KMS-11 (cell line): Measurements from ENCODE around the gene SLC11A2.

ENCODE experiments used
- H2AFZ ChIP-seq: fragments of 200-600 bp; sonication (generic); 2 replicates; pipeline ENCODE4 v1.6.1; 2016; ENCODE audit warnings: antibody characterized with exemption, mixed run types, low read depth
- H3K27ac ChIP-seq: fragments of 200-600 bp; sonication (generic); 2 replicates; pipeline ENCODE4 v1.6.1; 2016; ENCODE audit warnings: mild to moderate bottlenecking, mixed run types
- H3K27me3 ChIP-seq: fragments of 200-600 bp; sonication (generic); 2 replicates; pipeline ENCODE4 v1.6.1; 2017; ENCODE audit warnings: mild to moderate bottlenecking, low read depth, mixed run types, moderate library complexity; ENCODE audit not compliant: insufficient read depth
- H3K36me3 ChIP-seq: fragments of 200-600 bp; sonication (generic); 2 replicates; pipeline ENCODE4 v1.6.1; 2017; ENCODE audit warnings: mild to moderate bottlenecking, mixed run types; ENCODE audit not compliant: insufficient read depth
- H3K4me1 ChIP-seq: fragments of 200-600 bp; sonication (generic); 2 replicates; pipeline ENCODE4 v1.6.1; 2016; ENCODE audit warnings: mild to moderate bottlenecking, low read depth, mixed run types; ENCODE audit not compliant: poor library complexity, severe bottlenecking
- H3K4me2 ChIP-seq: fragments of 200-600 bp; sonication (generic); 2 replicates; pipeline ENCODE4 v1.7.0; 2016; ENCODE audit warnings: mild to moderate bottlenecking, mixed run types
- H3K4me3 ChIP-seq: fragments of 200-600 bp; sonication (generic); IDR thresholded peaks from 2 replicates; pipeline ENCODE4 v1.6.1; 2017; ENCODE audit warnings: low read depth, low read length, mixed read lengths; ENCODE audit not compliant: insufficient read depth
- H3K79me2 ChIP-seq: fragments of 200-600 bp; sonication (generic); 2 replicates; pipeline ENCODE4 v1.6.1; 2016; ENCODE audit warnings: low read depth, mixed run types; ENCODE audit not compliant: insufficient read depth
- H3K9ac ChIP-seq: fragments of 200-600 bp; sonication (generic); 2 replicates; pipeline ENCODE4 v1.6.1; 2016; ENCODE audit warnings: mild to moderate bottlenecking, mixed run types
- H4K20me1 ChIP-seq: fragments of 200-600 bp; sonication (generic); 2 replicates; pipeline ENCODE4 v1.6.1; 2016; ENCODE audit warnings: mild to moderate bottlenecking, mixed run types; ENCODE audit not compliant: insufficient read depth
- TF ChIP-seq, protein P1 (sequence below): fragments of 200-600 bp; sonication (generic); conservative IDR thresholded peaks from 2 replicates; pipeline ENCODE4 v1.6.1; 2017; ENCODE audit warnings: low read depth, mild to moderate bottlenecking, antibody characterized with exemption, low read length, moderate library complexity, mixed read lengths

SLC11A2 gene

DNA sequence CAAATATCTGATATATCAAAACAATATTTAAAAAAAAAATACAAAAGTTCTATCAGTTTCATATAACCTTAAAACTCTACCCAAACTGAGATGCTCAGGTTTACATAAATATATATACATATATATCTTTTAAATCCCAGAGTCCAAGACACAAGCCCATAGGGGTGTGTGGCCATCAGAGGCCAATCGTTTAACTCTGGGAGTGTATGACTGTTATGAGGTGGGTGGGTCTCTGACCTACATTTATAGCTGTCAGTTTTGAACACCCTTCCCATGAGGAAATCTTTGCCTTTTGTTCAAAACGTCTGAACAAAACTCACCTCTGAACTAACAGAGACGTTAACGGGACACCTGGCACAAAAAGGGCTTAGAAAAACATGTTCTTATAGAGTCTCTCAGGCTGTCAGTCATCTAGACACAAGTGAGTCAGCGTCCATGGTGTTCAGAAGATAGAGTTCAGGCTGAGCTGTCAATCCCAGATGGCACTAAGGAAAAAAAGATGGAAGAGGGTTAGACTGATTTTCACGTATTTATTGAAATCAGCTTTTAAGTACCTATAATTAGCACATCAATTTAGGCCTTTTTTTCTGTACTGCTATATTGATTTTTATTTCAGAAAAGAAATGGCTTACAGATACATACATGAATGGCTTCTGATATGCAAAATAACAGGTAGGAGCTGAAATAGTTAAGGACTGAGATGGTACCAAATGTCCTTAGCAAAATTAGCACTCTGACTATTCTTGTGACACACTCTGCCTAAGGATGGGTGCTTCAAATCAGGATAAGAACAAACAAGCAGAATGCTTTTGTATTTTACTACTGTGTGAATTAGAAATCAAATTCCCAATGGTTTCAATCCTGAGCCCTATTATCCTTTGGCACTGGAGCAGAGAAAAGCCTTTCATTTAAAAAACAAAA, 44.6 kb downstream of the SLC11A2 start:
- H3K36me3 ChIP-seq = no peaks in the 10 kb centered on the region
- no peak overlapping the region; the same call in 1 of the 2 replicates for H3K4me2 ChIP-seq
- H3K4me3 ChIP-seq = no peak overlapping the region
- no peaks in the 10 kb centered on the region for H3K79me2 ChIP-seq
- H3K9ac ChIP-seq = no peak overlapping the region
- H3K27ac ChIP-seq = no peak overlapping the region
- peaks cover 45% of the 10 kb centered on the region for H3K4me1 ChIP-seq
- no peaks in the 10 kb centered on the region for H4K20me1 ChIP-seq
- no peak overlapping the region for H2AFZ ChIP-seq
- no peaks in the 10 kb centered on the region for H3K27me3 ChIP-seq
- TF ChIP-seq, protein P1, sequence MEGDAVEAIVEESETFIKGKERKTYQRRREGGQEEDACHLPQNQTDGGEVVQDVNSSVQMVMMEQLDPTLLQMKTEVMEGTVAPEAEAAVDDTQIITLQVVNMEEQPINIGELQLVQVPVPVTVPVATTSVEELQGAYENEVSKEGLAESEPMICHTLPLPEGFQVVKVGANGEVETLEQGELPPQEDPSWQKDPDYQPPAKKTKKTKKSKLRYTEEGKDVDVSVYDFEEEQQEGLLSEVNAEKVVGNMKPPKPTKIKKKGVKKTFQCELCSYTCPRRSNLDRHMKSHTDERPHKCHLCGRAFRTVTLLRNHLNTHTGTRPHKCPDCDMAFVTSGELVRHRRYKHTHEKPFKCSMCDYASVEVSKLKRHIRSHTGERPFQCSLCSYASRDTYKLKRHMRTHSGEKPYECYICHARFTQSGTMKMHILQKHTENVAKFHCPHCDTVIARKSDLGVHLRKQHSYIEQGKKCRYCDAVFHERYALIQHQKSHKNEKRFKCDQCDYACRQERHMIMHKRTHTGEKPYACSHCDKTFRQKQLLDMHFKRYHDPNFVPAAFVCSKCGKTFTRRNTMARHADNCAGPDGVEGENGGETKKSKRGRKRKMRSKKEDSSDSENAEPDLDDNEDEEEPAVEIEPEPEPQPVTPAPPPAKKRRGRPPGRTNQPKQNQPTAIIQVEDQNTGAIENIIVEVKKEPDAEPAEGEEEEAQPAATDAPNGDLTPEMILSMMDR = no peak

DNA sequence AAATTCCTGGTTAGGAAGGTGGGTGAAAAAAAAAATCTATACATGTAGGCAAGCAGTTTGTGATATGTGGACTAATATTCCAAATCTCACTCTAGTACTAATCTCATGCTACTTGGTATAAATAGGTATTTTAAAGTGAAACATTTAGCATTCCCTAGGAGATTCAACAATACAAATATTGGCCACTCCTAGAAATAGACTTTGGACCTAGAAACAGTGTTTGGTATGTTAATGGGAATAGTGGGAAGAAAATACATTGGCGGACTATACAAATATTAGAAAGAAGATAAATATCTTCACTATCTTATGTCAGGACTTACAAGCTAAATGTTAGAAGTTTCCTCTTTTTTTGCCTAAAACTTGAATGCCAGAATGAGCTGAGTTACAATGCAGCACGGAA, 45.6 kb downstream of the SLC11A2 start:
- Histone ChIP-seq H3K9ac (no peak overlapping the region), H3K27me3 (no peaks in the 10 kb centered on the region), H3K4me3 (no peak overlapping the region), H3K4me2 (peak overlapping the region; percentile 53), H3K36me3 (no peaks in the 10 kb centered on the region), H4K20me1 (no peaks in the 10 kb centered on the region), H2AFZ (no peak overlapping the region), H3K27ac (peak overlapping the region; percentile 61; the same call in 1 of the 2 replicates), H3K79me2 (no peaks in the 10 kb centered on the region), H3K4me1 (peaks cover 39% of the 10 kb centered on the region)
- TF ChIP-seq, protein P1 = no peak

DNA sequence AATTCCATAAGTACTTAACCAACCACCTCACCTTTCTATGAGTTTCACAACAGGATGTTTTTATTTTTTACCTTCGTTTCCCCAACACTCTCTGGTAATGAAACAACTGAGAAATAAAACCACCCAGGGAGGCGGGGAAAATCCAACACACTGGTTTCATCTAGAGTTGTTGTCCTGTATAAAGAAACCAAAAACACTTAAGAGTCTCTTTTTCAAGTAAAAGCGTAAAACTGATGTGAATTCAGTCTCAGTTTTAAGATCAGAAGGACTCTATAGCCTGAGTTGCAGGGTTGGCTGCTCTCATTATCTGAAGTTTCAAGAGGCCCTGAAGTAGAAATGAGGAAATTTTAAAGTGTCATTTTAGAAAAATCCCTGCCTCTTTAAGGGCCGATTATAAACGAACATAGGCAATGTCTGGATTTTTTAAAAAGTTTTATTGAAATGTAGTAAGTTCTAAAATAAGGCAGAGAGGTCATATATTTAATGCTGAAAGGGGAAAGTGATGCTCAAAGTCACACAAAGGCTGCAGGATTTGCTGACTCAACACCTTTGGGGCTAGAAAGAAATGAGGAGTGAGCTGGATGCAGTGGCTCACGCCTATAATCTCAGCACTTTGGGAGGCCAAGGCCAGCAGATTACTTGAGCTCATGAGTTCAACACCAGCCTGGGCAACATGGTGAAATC, 46.7 kb downstream of the SLC11A2 start:
- H3K4me3 ChIP-seq = no peak overlapping the region
- peak overlapping the region; percentile 53 for H3K4me2 ChIP-seq
- H3K27me3 ChIP-seq = no peaks in the 10 kb centered on the region
- H3K79me2 ChIP-seq = no peaks in the 10 kb centered on the region
- H4K20me1 ChIP-seq = no peaks in the 10 kb centered on the region
- H2AFZ ChIP-seq = peak overlapping the region; percentile 5; the same call in 1 of the 2 replicates
- peaks cover 38% of the 10 kb centered on the region for H3K4me1 ChIP-seq
- H3K27ac ChIP-seq = peak overlapping the region; percentile 61
- H3K9ac ChIP-seq = peak overlapping the region; percentile 6; the same call in 1 of the 2 replicates
- TF ChIP-seq, protein P1 = no peak
- H3K36me3 ChIP-seq = no peaks in the 10 kb centered on the region

DNA sequence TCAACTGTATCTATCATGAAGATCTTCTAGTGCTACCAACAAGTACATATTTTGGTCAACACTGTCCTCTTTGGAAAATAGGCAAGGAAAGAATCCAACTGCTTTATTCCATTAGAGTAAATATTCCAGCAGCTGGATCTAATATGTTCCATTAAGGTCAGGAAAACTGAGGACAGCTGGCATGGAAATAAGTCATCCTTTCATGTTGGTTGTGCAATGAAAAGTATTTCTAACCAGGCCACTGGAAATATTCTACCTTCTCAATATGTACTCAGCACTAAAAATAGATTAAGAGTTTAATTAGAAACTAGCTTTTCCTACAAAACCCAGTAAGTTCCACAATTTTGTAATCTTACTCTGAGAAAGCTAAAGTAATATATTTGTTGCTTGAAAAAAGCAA, 54.2 kb downstream of the SLC11A2 start:
- Histone ChIP-seq H3K4me1 (no peaks in the 10 kb centered on the region), H2AFZ (no peak overlapping the region), H3K9ac (no peak overlapping the region), H3K36me3 (no peaks in the 10 kb centered on the region), H3K4me3 (no peak overlapping the region), H3K27ac (no peak overlapping the region), H4K20me1 (no peaks in the 10 kb centered on the region), H3K4me2 (no peak overlapping the region), H3K79me2 (no peaks in the 10 kb centered on the region), H3K27me3 (no peaks in the 10 kb centered on the region)
- TF ChIP-seq, protein P1 = no peak
